Measurements from ENCODE around the gene CADPS2. TPM values are rescaled to one million over a fixed set of nuclear protein-coding genes. Genes with fewer than 3 reads are reported as not detected.

Gene CADPS2
- total RNA-seq, 2 experiments from 2014 or later, result not detected

GRCh38 chr7:122553761-122554160 is 332.5 kb downstream of the CADPS2 start:
- POLR2A ChIA-PET, result no interaction called here
- CTCF ChIA-PET (ENCODE audit: unreplicated experiment), result no interaction called here
- Histone ChIP-seq H3K4me3 (ENCODE audit: low read depth, low read length, poor library complexity, severe bottlenecking) (no peak overlapping the region), H2AFZ (ENCODE audit: low read length) (no peak overlapping the region), H3K9me2 (ENCODE audit: insufficient read depth, low read length) (no peaks in the 10 kb centered on the region), H3K27ac (ENCODE audit: low read depth, low read length, poor library complexity, severe bottlenecking) (no peak overlapping the region), H3K4me2 (ENCODE audit: low read length) (no peak overlapping the region), H4K20me1 (ENCODE audit: insufficient read depth, low read length) (no peaks in the 10 kb centered on the region), H3K9me3 (ENCODE audit: low read length) (no peaks in the 10 kb centered on the region), H3K79me2 (ENCODE audit: insufficient read depth, low read depth, low read length) (no peaks in the 10 kb centered on the region), H3K36me3 (ENCODE audit: insufficient read depth, low read length) (no peaks in the 10 kb centered on the region), H3K4me1 (ENCODE audit: insufficient read depth, low read length, poor library complexity, severe bottlenecking) (no peaks in the 10 kb centered on the region)
- intact Hi-C loops (cut with micrococcal nuclease; ENCODE audit: unreplicated experiment), result no loop called here
- no peak for TF ChIP-seq CTCF (conservative IDR thresholded peaks at IDR 0.05; ENCODE audit: low read length)
- no peak for TF ChIP-seq EZH2phosphoT487 (IDR thresholded peaks at IDR 0.05; ENCODE audit: borderline replicate concordance, low read depth, low read length)
- BruUV-seq (replicated peaks), result no TSS peak
- DNase-seq (ENCODE audit: low spot score), result no peak

GRCh38 chr7:122552769-122553168 is 333.5 kb downstream of the CADPS2 start:
- H3K4me1 ChIP-seq (ENCODE audit: insufficient read depth, low read length, poor library complexity, severe bottlenecking), result no peaks in the 10 kb centered on the region
- H3K27ac ChIP-seq (ENCODE audit: low read depth, low read length, poor library complexity, severe bottlenecking), result no peak overlapping the region
- H3K4me3 ChIP-seq (ENCODE audit: low read depth, low read length, poor library complexity, severe bottlenecking), result no peak overlapping the region
- ChIA-PET CTCF (ENCODE audit: unreplicated experiment) (no interaction called here), POLR2A (no interaction called here)
- no peaks in the 10 kb centered on the region for H3K9me3 ChIP-seq (ENCODE audit: low read length)
- no peaks in the 10 kb centered on the region for H4K20me1 ChIP-seq (ENCODE audit: insufficient read depth, low read length)
- H3K36me3 ChIP-seq (ENCODE audit: insufficient read depth, low read length), result no peaks in the 10 kb centered on the region
- no peak overlapping the region for H3K4me2 ChIP-seq (ENCODE audit: low read length)
- no peaks in the 10 kb centered on the region for H3K79me2 ChIP-seq (ENCODE audit: insufficient read depth, low read depth, low read length)
- H3K9me2 ChIP-seq (ENCODE audit: insufficient read depth, low read length), result no peaks in the 10 kb centered on the region
- intact Hi-C loops (cut with micrococcal nuclease; ENCODE audit: unreplicated experiment), result no loop called here
- BruUV-seq (replicated peaks), result no TSS peak
- H2AFZ ChIP-seq (ENCODE audit: low read length), result no peak overlapping the region
- DNase-seq (ENCODE audit: low spot score), result no peak
- no peak for TF ChIP-seq EZH2phosphoT487 (IDR thresholded peaks at IDR 0.05; ENCODE audit: borderline replicate concordance, low read depth, low read length)
- no peak for TF ChIP-seq CTCF (conservative IDR thresholded peaks at IDR 0.05; ENCODE audit: low read length)

GRCh38 chr7:122550545-122550944 is 335.7 kb downstream of the CADPS2 start:
- Histone ChIP-seq H3K79me2 (ENCODE audit: insufficient read depth, low read depth, low read length) (no peaks in the 10 kb centered on the region), H3K9me3 (ENCODE audit: low read length) (no peaks in the 10 kb centered on the region), H3K36me3 (ENCODE audit: insufficient read depth, low read length) (no peaks in the 10 kb centered on the region), H3K4me3 (ENCODE audit: low read depth, low read length, poor library complexity, severe bottlenecking) (no peak overlapping the region), H3K4me2 (ENCODE audit: low read length) (no peak overlapping the region), H4K20me1 (ENCODE audit: insufficient read depth, low read length) (no peaks in the 10 kb centered on the region), H3K4me1 (ENCODE audit: insufficient read depth, low read length, poor library complexity, severe bottlenecking) (no peaks in the 10 kb centered on the region), H3K9me2 (ENCODE audit: insufficient read depth, low read length) (no peaks in the 10 kb centered on the region), H2AFZ (ENCODE audit: low read length) (no peak overlapping the region), H3K27ac (ENCODE audit: low read depth, low read length, poor library complexity, severe bottlenecking) (no peak overlapping the region)
- TF ChIP-seq CTCF (conservative IDR thresholded peaks at IDR 0.05; ENCODE audit: low read length) (no peak), EZH2phosphoT487 (IDR thresholded peaks at IDR 0.05; ENCODE audit: borderline replicate concordance, low read depth, low read length) (no peak)
- CTCF ChIA-PET (ENCODE audit: unreplicated experiment), result no interaction called here
- POLR2A ChIA-PET, result no interaction called here
- intact Hi-C loops (cut with micrococcal nuclease; ENCODE audit: unreplicated experiment), result no loop called here
- no TSS peak for BruUV-seq (replicated peaks)
- DNase-seq (ENCODE audit: low spot score), result no peak
